Kidney tubule cell (primary cell): Measurements from ENCODE around the gene PIGZ.

Experiments used
- DNase-seq: peaks from one replicate; pipeline ENCODE4 v3.0.0-alpha.2; 2018; ENCODE audit warnings: low spot score

The PIGZ gene, protein sequence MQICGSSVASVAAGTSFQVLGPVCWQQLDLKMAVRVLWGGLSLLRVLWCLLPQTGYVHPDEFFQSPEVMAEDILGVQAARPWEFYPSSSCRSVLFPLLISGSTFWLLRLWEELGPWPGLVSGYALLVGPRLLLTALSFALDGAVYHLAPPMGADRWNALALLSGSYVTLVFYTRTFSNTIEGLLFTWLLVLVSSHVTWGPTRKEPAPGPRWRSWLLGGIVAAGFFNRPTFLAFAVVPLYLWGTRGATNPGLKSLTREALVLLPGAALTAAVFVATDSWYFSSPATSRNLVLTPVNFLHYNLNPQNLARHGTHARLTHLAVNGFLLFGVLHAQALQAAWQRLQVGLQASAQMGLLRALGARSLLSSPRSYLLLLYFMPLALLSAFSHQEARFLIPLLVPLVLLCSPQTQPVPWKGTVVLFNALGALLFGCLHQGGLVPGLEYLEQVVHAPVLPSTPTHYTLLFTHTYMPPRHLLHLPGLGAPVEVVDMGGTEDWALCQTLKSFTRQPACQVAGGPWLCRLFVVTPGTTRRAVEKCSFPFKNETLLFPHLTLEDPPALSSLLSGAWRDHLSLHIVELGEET

GRCh38 chr3:196968233-196969133 lies at the start of gene PIGZ:
Gene PIGZ (minus strand): TSS chr3:196968833. CDS start chr3:196952031, 16,802 bp downstream.
- peak; percentile 48 for DNase-seq

DNA sequence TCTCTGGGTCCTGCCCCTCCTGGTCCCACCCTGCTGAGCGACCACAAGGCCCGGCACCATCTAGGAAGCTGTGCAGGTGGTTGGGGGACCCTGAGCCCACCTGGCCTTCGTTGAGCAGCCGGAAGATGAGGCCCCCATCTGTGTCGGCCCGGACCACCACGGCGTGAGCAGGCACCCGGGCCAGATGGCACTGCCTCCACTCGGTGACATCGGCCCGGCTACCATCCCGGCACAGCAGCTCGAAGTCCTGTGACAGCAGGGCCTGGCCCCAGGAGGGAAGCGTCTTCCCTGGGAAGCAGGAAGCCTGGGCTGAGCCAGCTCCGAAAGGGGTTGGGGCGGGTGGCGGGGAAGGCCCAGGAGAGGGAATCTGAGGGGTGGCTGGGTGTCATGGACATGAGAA lies 48.4 kb upstream of the PIGZ start:
- no peak for DNase-seq

DNA sequence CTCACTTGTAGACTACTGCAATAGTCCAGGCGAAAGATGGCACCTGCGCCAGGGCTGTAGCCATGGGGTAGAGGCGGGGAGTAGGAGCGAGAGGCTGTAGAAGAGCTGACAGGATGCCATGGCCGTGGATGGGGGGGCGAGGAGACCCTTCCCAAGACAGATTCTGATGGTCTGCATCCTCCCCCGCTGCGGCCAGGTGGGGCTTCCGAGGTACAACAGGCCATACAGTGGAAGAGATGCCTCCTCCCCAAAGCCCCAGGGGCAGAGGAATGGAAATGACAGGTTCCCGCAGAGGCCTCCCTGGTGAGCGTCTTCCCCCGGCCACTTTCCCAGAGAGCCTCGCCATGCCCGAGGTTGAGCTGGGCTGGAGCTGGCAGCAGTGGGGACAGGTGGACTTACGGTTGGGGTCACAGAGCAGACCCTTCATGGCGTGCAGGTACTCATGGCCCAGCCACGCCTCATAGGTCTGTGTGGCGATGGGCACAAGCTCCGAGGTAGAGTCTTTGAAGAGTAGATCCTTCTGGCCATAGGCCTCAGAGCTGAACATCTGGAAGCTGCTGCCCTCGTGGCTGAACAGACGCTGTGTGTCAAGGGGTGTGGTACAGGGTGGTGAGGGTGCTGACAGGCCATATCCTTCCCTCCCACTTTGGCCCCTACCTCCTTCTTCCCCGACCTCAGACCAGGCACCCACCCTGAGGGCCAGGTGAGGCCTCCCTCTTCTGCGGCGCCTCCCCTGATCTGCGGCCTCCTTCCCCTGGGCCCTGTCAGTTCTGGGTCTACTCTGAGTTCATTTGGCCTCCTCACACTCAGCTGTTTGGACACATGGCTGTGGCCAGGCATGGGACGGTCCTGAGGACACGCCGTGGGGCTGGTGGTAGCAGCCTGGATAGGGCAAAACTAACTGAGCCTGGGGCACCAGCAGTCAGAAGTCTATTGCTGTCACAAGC lies 47.4 kb upstream of the PIGZ start:
- no peak for DNase-seq

DNA sequence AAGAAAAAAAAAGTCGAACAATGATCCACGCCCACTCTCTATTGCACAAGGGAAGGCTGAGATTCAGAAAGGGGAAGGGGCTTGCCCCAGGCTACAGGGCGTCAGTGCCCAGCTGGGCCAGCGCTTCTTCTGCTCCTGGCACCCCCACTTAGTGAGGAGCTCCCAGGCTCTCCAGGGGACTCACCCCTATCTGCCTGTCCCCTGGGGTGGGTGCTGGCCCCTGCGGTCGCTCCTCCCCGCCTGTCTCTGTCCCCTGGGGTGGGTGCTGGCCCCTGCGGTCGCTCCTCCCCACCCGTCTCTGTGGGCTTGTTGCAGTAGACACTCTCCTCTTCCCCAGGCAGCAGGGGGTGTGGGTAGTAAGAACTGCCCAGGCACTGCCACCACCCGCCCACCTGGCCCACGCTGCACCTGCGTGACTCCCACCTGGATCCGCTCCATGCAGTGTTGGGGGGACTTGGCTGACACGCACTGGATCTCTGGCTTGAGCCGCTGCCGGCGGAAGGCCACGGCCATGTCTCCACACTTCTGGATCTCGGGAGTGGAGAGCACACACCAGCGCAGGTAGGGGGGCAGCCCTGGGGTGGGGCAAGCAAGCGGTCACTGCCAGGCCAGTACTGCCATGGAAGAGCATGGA lies 46.4 kb upstream of the PIGZ start:
- DNase-seq: no peak

DNA sequence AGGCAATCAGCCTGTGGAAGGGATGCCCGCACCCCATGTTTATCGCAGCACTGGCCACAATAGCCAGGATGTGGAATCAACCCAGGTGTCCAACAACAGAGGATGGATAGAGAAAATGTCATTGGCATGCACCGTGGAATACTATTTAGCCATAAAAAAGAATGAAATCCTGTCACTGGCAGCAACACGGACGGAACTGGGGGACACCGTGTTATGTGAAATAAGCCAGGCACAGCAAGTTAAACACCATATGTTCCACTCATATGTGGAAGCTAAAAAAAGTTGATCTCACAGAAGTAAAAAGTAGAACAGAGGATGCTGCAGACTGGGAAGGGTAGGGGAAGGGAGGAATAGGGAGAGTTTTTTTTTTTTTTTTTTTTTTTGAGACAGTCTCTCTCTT lies 45.4 kb upstream of the PIGZ start:
- no peak for DNase-seq

DNA sequence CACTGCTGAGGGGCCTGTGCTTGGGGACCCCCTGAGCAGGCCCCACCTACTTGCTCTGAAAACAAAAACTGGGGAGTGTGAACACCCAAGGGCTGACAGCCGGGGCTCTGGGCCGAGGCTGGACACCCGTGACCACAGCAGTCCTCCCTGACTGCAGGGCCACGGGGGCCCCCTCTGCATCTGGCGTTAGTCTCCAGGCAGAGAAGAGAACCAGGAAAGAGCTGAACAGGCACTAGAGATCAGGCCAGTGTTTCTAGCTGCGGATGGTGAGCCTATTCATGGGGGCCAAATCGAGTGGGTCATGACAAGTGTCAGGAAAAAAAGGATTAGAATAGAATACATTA lies 43.9 kb upstream of the PIGZ start:
- DNase-seq: no peak

DNA sequence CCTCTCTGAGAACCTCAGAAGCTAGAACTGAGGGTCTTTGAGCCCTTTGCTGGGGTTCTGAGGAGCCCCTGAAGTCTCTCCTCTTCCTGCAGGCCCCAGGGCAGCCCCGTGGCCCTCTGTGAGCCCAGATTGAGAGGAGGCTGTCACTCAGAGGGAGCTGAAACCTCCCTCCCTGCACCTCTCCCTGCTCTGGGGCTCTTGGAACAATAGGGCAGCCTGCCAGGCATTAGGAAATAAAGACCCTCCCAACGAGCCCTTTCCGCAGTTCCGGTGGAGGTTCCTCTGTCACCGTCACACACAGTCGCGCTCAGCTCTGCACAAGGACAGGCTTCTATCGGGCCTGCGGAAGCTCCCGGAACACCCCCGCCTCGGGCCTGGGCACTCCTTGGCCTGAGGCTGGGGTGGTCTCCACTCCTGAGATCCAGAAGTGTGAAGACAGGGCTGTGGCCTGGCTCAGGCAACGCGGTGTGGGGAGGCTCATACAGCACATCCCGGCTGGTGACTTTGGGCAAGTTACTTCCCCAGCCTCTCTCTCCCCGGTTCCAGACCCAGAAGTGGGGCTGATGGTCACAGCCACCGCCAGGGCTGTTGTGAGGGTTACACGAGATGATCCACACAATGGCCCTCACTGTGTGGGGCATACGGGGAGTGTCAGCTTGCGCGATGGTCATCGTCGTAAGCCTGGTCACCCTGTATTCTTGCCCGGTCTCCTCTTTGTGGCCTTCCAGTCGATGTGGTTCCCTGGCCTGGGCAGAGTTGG lies 43.3 kb upstream of the PIGZ start:
- DNase-seq: no peak

DNA sequence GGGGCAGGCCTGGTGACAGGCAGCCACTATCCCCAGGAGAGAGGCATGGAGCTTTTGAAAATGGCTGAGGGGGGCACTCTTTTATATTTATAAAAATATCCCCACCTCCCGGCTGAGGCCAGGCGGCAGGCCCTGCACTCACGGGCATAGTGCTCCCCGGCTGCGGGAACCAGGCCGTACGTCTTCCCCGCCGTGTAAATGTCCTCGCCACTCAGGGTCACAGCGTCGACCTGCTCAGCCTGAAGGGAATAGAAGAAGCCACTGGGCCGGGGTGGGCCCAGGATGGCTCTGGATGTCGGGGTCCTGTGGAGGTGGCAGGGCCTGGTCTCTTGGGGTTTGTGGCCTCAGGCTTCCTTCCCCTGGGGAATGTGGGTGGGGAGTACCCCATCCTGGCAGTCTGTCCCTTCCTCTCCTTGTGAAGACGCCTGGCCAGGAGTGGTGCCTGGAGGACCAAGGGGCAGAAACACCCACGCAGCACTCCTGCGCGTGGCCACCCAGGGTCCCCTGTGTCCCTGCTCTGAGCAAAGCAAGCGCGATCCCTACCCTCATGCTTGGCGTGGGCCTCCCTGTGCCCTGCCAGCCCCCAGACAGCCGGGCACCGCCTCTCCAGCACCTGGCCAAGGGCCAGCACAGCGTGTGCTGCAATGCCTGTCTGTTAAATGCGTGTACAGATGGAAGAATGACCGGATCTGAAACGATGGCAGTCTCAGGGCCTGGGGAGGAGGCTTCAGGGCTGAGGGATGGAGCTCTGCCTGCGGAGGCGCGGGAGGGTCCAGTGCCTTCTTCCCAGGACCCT lies 42.1 kb upstream of the PIGZ start:
- DNase-seq: no peak

- no peak for DNase-seq
Measured at GRCh38 chr3:197009532-197010019, 40.9 kb upstream of the PIGZ start.

DNA sequence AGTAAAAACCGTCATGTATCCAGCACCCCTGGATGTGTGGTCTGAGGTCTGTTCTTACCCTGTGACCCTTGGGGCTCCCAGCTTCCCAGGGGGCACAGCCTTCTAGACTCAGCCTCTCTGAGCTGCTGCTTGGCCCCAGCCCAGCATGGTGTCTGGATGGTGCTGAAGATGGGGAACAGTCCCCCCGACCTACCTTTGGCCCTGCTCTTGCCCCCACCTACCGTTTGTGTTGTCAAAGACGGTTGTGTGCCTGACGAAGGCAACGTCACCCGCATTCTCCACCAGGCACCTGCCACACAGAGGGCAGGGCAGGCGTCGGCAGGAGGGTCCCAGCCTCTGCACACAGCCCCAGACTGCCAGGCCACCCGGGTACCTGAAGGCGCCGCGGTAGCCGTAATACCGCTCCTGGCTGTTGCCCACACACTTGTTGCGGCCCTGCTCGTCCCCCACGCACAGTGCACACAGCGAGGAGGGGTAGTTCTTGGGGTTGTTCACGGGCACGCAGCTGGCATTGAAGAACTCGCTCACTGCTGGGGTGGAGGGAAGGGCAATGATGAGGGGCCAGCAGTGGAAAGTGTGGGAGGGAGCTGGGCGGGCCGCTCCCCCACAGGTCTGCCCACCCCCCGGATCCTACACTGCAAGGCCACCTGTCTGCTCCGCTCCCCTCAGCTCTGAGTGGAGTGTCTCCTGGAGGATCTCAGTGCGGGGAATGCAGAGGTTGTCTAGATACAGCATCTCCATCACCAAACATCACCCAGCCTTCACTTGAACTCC lies 40.0 kb upstream of the PIGZ start:
- DNase-seq: no peak

DNA sequence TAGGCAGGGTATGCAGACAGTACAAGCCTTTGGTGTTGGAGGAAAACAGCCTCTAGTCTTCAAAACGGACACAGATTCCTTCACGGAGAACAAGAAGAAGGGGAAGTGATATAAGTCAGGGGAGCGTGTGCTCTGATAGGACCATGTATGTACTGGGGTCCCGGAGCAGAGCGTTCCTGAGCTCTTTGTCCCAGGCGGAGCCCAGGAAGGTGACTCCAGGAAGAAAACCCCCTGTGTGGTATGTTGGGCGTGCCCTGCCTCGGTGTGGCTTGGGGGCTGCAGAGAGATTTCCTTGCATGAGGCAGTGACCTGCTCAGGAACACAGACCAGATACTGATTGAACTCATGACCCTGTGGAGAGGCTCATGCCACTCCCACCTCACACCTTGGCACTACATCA lies 39.3 kb upstream of the PIGZ start:
- DNase-seq: no peak

- no peak for DNase-seq
Measured at GRCh38 chr3:197007296-197007940, 38.8 kb upstream of the PIGZ start.

DNA sequence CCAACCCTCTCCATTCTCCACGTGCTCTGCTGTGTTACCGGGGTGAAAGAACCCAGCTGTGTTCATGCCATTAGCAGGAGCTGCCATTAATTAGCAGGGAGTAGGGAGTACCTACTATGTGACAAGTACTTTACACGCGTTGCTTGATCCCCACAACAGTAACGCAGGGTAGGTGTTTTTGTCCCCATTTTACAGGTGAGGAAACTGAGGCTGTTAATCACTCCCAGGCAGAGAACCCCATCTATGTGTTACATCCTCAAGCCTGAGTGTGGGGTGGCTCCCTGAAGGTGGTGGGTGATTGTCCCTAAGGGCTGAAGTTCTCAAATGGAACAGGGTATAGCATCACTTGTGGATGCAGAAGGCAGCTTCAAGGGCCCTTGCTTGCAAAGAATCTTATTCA lies 38.2 kb upstream of the PIGZ start:
- DNase-seq: no peak

GRCh38 chr3:197006446-197006845 lies 37.8 kb upstream of the PIGZ start:
- DNase-seq: no peak

DNA sequence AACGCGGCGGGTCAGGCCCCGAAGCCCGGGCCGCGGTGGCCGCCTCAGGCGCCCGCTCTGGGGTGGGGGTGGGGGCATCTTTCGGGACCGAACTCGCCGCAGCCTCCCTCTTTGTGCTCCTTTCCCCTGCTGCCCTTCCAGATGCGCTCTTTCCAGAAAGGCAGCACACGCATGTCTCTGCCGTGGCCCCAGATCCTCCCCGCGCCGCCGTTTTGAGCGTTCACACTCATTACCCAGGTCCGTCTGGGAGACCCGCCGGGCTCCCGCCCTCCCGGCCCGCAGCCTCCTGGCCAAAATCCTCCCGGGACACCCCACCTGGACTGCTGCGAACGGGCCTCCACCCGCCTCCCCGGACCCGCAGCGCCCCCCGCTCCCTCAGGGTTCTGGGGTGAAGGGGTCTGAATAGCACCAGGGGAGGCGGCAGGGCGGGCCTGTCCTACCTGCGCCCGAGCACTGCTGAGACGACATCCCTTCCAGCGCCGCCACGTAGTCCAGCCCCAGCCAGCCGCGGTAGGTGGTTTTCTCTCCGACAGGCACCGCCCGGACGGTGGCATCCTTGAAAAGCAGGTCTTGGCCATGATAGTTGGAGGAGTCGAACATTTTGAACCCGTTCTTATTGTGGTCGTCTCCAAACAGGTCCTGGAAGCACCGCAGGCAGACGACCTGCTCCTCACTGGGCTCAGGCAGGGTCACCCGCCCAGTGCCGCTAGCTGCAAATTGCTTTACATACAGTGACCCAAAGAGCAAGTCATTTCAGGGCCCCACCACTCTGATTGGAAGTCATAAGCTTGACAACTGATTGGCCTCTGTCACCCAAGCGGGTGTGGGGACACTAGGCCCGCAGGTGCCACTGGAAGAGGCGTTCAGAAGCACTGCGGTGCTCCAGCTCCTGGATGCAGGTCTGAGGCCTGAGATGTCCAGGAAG lies 35.1 kb upstream of the PIGZ start:
- no peak for DNase-seq

GRCh38 chr3:197002701-197003454 lies 34.2 kb upstream of the PIGZ start:
- peak; percentile 89 for DNase-seq
